Measurements from ENCODE around the gene KLHL40.

KLHL40 gene

GRCh38 chr3:42689421-42690014, 4.2 kb downstream of the KLHL40 start:
- TF ChIP-seq CTCF (IDR thresholded peaks at IDR 0.05; ENCODE audit: insufficient read depth, low read length, missing control alignments) = no peak
- CTCF ChIA-PET = no interaction called here
- DNase-seq (ENCODE audit: low read depth, low spot score) = no peak
- no peak overlapping the region for H3K4me3 ChIP-seq (ENCODE audit: low read depth, low read length)
- POLR2A ChIA-PET = no interaction called here

- POLR2A ChIA-PET = no interaction called here
- no peak overlapping the region for H3K4me3 ChIP-seq (ENCODE audit: low read depth, low read length)
- CTCF ChIA-PET = no interaction called here
- no peak for TF ChIP-seq CTCF (IDR thresholded peaks at IDR 0.05; ENCODE audit: insufficient read depth, low read length, missing control alignments)
- DNase-seq (ENCODE audit: low read depth, low spot score) = no peak
Measured at GRCh38 chr3:42690191-42690590, 4.9 kb downstream of the KLHL40 start.

GRCh38 chr3:42690766-42691680, 5.7 kb downstream of the KLHL40 start:
- H3K4me3 ChIP-seq (ENCODE audit: low read depth, low read length) = no peak overlapping the region
- no peak for TF ChIP-seq CTCF (IDR thresholded peaks at IDR 0.05; ENCODE audit: insufficient read depth, low read length, missing control alignments)
- POLR2A ChIA-PET = no interaction called here
- CTCF ChIA-PET = no interaction called here
- no peak for DNase-seq (ENCODE audit: low read depth, low spot score)

- POLR2A ChIA-PET = no interaction called here
- no peak overlapping the region for H3K4me3 ChIP-seq (ENCODE audit: low read depth, low read length)
- TF ChIP-seq CTCF (IDR thresholded peaks at IDR 0.05; ENCODE audit: insufficient read depth, low read length, missing control alignments) = no peak
- no peak for DNase-seq (ENCODE audit: low read depth, low spot score)
- CTCF ChIA-PET = interaction anchor here (0.9 kb wide), 1 partner anchor 14 kb away, joined by 4 read pairs; no protein-coding TSS in a partner anchor
Measured at GRCh38 chr3:42691816-42692666, 6.7 kb downstream of the KLHL40 start.

GRCh38 chr3:42692667-42693529, 7.6 kb downstream of the KLHL40 start:
- no peak for TF ChIP-seq CTCF (IDR thresholded peaks at IDR 0.05; ENCODE audit: insufficient read depth, low read length, missing control alignments)
- H3K4me3 ChIP-seq (ENCODE audit: low read depth, low read length) = no peak overlapping the region
- ChIA-PET POLR2A (no interaction called here), CTCF (interaction anchor here (0.9 kb wide), 1 partner anchor 13 kb away, joined by 4 read pairs; no protein-coding TSS in a partner anchor)
- DNase-seq (ENCODE audit: low read depth, low spot score) = no peak
